ENCODE results near the gene FAM118B.

The FAM118B gene

DNA sequence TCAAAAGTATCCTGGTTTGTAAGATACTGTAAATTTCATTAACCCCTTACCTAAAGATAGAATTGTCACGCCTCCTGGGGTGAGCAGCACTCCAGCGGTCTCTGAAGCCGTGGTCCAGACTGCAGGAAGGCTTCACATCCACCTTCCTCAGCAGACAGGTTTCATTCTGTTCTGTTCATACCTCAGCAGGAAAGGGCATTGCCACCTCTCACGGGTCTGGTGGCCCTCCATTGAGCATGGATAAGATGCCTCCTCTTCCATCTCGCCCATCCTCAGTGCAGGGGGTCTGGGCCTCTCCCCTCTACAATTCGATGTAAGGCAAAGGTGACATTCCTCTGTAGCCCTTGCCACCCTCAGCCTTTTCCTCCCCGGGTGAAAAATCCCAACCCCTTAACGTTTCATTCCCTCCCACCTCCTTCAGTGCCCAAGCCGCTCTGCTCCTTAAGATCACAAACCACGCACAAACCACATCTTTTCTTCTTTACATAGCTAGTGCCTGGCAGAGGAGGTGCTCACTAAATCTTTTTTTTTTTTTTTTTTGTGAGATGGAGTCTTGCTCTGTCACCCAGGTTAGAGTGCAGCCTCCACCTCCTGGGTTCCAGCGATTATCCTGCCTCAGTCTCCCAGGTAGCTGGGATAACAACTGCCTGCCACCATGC lies 28.7 kb upstream of the FAM118B start:
- Histone ChIP-seq H3K36me3 (no peaks in the 10 kb centered on the region), H3K9me3 (ENCODE audit: severe bottlenecking) (no peaks in the 10 kb centered on the region), H3K27me3 (ENCODE audit: insufficient read depth, low read depth, severe bottlenecking) (no peaks in the 10 kb centered on the region), H3K27ac (no peak overlapping the region), H3K4me3 (ENCODE audit: low read depth, low read length) (no peak overlapping the region)
- DNase-seq: no peak
- TF ChIP-seq, protein P1, sequence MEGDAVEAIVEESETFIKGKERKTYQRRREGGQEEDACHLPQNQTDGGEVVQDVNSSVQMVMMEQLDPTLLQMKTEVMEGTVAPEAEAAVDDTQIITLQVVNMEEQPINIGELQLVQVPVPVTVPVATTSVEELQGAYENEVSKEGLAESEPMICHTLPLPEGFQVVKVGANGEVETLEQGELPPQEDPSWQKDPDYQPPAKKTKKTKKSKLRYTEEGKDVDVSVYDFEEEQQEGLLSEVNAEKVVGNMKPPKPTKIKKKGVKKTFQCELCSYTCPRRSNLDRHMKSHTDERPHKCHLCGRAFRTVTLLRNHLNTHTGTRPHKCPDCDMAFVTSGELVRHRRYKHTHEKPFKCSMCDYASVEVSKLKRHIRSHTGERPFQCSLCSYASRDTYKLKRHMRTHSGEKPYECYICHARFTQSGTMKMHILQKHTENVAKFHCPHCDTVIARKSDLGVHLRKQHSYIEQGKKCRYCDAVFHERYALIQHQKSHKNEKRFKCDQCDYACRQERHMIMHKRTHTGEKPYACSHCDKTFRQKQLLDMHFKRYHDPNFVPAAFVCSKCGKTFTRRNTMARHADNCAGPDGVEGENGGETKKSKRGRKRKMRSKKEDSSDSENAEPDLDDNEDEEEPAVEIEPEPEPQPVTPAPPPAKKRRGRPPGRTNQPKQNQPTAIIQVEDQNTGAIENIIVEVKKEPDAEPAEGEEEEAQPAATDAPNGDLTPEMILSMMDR (IDR thresholded peaks at IDR 0.05; ENCODE audit: low read depth, low read length): no peak

DNA sequence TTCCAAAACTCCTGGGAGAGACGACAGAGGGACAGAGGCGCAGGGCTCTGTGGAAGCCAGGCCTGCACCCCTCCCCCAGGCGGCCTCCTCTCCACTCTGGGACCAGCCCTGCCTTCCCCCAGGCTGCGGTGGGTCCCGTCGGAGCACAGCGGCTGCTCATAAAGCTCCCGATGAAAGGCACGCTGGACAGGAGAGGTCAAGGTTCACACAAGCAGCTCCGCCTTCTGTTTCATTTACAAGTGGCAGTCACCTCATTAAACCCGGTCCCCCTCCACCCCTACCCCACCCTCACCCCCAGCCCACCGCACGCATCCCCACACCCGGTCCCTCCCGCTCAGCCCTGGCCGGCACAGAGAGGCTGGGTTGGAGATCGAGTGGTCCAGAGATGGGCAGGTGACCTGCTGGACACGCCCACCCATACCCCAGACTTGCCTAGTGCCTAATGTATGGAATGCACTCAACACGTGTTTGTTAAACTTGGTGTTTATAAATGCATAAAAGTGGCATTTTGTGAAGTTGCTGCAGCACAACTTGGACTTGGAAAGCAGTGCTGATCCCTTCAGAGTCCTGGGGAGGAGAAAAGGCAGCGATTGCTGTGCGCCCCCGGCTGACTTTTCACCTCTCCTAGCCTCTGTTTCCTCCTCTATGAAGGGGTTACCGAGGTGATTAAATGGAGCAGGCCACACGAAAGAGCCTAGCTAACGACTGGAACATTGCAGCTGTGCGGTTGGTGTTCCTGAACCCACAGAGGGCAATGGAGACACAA lies 26.1 kb upstream of the FAM118B start:
- Histone ChIP-seq H3K27ac (no peak overlapping the region), H3K36me3 (no peaks in the 10 kb centered on the region; the same call in 1 of the 2 replicates), H3K9me3 (ENCODE audit: severe bottlenecking) (no peaks in the 10 kb centered on the region), H3K27me3 (ENCODE audit: insufficient read depth, low read depth, severe bottlenecking) (no peaks in the 10 kb centered on the region), H3K4me3 (ENCODE audit: low read depth, low read length) (no peak overlapping the region)
- no peak for DNase-seq
- TF ChIP-seq, protein P1 (IDR thresholded peaks at IDR 0.05; ENCODE audit: low read depth, low read length): no peak

DNA sequence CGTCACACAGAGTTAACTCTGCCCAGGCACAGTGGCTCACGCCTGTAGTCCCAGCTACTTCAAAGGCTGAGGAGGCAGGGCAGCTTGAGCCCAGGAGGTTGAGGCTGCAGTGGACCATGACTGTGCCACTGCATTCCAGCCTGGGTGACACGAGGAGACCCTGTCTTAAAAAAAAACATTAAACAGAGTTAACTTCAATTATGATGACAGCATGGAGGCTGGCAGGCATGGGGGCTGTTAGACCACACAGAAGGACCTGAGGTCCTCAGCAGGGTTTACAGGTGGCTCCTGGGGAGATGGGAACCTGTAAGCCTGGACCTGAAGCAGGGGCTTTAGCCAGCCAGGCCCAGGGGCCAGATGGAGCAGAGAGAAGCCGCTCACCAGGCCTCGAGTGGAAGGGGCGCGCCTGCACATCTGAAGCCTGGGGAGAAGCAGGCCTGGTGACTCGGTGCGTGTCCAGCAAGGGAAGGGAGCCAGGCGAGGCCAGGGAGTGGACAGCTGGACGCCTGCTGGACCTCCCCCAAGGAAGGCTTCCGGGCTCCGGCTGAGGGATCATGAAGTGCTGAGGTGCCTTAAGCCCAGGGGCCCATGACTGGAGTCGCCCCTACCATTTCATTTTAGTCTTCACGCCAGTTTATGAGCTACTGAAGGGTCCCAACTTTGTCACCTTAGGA lies 25.4 kb upstream of the FAM118B start:
- Histone ChIP-seq H3K36me3 (peaks cover 4% of the 10 kb centered on the region; the same call in 1 of the 2 replicates), H3K27me3 (ENCODE audit: insufficient read depth, low read depth, severe bottlenecking) (no peaks in the 10 kb centered on the region), H3K4me3 (ENCODE audit: low read depth, low read length) (no peak overlapping the region), H3K27ac (peak overlapping the region; percentile 50; the same call in 1 of the 2 replicates), H3K9me3 (ENCODE audit: severe bottlenecking) (no peaks in the 10 kb centered on the region)
- TF ChIP-seq, protein P1 (IDR thresholded peaks at IDR 0.05; ENCODE audit: low read depth, low read length): no peak
- DNase-seq: peak; percentile 41

DNA sequence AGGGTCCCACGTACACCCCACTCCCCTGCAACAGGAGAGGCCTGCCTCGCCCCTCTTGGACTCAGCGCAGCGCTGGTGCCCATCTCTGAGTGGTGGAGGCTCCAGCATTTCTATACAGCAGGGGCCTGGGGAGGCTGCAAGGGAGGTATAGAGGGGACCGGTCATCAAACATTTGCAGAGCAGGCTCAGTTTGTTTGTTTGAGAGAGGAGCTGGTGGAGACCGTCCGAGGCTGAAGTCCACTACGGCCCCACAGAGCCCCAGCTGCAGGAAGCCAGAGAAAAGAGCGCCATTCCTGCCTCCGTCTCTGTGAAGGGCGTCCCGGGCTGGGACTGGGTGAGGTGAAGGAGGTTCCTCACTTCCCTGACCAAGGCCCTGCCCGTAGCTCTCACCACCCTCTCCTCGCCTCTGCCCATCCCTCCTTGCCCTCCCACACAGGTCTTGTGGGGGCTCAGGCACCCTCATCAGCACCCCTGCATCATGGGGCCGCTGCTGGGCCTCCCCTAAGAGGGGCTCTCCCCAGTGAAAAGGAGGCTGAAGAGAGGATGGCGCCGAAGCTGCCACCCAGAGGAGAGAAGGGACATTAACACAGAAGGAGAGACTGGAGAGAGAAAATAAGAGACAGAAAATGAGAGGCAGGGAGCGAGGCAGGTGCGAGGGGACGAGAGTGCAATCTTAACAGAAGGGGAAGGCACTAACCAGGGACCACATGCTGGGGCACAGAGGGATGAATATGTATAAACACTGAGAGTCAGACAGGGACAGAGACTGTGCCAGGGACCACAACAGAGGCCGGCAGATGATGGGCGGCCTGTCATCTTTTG lies 24.7 kb upstream of the FAM118B start:
- Histone ChIP-seq H3K36me3 (peaks cover 12% of the 10 kb centered on the region; the same call in 1 of the 2 replicates), H3K27me3 (ENCODE audit: insufficient read depth, low read depth, severe bottlenecking) (no peaks in the 10 kb centered on the region), H3K27ac (peak overlapping the region; percentile 50; the same call in 1 of the 2 replicates), H3K4me3 (ENCODE audit: low read depth, low read length) (no peak overlapping the region), H3K9me3 (ENCODE audit: severe bottlenecking) (no peaks in the 10 kb centered on the region)
- TF ChIP-seq, protein P1 (IDR thresholded peaks at IDR 0.05; ENCODE audit: low read depth, low read length): peak; percentile 30; the same call in 1 of the 2 replicates
- peak; percentile 22 for DNase-seq

DNA sequence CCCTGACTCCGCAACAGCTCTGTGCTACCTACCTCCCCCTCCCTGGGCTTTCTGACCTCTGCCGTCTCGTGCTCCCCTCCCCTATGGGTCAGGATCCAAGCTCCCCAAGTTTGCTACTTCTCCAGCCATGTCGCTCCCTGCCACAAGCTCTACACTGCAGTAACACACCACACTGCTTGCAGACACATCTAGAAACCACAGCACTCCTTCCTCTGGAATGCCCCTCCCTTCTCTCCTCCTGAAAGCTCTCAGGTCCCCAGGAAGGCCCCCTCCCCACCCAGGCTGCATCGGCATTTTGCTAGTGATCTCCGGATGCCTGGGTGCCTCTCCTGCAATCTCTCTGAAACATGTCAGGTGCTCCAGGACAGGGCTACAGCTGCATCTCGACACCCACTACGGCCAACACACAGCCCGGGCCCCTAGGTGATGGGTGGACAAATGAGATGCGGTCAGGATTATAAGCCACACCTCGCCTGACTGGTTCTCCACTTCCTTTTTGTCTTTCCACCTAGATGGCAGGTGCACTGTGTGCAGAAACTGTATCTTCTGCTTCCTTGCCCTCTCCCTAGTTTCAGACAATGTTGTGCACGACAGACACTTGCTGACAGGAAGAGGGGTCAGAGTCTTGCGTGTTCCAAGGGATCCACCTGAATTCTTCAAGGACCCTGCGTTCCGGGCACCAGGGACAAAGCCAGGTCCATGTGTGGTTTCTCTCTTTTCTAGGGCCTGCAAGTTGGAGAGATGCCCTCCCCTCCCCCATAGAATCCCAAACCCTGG lies 23.1 kb upstream of the FAM118B start:
- Histone ChIP-seq H3K27ac (no peak overlapping the region), H3K4me3 (ENCODE audit: low read depth, low read length) (no peak overlapping the region), H3K9me3 (ENCODE audit: severe bottlenecking) (no peaks in the 10 kb centered on the region), H3K27me3 (ENCODE audit: insufficient read depth, low read depth, severe bottlenecking) (no peaks in the 10 kb centered on the region), H3K36me3 (peaks cover 23% of the 10 kb centered on the region)
- TF ChIP-seq, protein P1 (IDR thresholded peaks at IDR 0.05; ENCODE audit: low read depth, low read length): no peak
- DNase-seq: no peak
